ENCODE results near the gene CROCC2.

CROCC2 gene

GRCh38 chr2:240898108-240898730 lies 7.9 kb upstream of the CROCC2 start:
- DNase-seq (ENCODE audit: extremely low read depth, low read depth), result no peak
- TF ChIP-seq, protein P1, sequence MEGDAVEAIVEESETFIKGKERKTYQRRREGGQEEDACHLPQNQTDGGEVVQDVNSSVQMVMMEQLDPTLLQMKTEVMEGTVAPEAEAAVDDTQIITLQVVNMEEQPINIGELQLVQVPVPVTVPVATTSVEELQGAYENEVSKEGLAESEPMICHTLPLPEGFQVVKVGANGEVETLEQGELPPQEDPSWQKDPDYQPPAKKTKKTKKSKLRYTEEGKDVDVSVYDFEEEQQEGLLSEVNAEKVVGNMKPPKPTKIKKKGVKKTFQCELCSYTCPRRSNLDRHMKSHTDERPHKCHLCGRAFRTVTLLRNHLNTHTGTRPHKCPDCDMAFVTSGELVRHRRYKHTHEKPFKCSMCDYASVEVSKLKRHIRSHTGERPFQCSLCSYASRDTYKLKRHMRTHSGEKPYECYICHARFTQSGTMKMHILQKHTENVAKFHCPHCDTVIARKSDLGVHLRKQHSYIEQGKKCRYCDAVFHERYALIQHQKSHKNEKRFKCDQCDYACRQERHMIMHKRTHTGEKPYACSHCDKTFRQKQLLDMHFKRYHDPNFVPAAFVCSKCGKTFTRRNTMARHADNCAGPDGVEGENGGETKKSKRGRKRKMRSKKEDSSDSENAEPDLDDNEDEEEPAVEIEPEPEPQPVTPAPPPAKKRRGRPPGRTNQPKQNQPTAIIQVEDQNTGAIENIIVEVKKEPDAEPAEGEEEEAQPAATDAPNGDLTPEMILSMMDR (IDR thresholded peaks at IDR 0.05; ENCODE audit: low read depth, low read length, missing control alignments), result no peak

GRCh38 chr2:240898731-240899467 lies 7.2 kb upstream of the CROCC2 start:
- DNase-seq (ENCODE audit: extremely low read depth, low read depth), result no peak
- TF ChIP-seq, protein P1 (IDR thresholded peaks at IDR 0.05; ENCODE audit: low read depth, low read length, missing control alignments), result no peak
- no peak overlapping the region for H3K4me3 ChIP-seq (replicated peaks; ENCODE audit: low read depth, low read length)

More at GRCh38 chr2:240898108-240898730, 7.9 kb upstream of the CROCC2 start:
- no peak overlapping the region for H3K4me3 ChIP-seq (replicated peaks; ENCODE audit: low read depth, low read length)

GRCh38 chr2:240899468-240899865 lies 6.7 kb upstream of the CROCC2 start:
- TF ChIP-seq, protein P1 (IDR thresholded peaks at IDR 0.05; ENCODE audit: low read depth, low read length, missing control alignments), result no peak
- DNase-seq (ENCODE audit: extremely low read depth, low read depth), result no peak
- H3K4me3 ChIP-seq (replicated peaks; ENCODE audit: low read depth, low read length), result no peak overlapping the region

GRCh38 chr2:240900141-240900860 lies 5.8 kb upstream of the CROCC2 start:
- TF ChIP-seq, protein P1 (IDR thresholded peaks at IDR 0.05; ENCODE audit: low read depth, low read length, missing control alignments), result no peak
- no peak overlapping the region for H3K4me3 ChIP-seq (replicated peaks; ENCODE audit: low read depth, low read length)
- DNase-seq (ENCODE audit: extremely low read depth, low read depth), result no peak

DNA sequence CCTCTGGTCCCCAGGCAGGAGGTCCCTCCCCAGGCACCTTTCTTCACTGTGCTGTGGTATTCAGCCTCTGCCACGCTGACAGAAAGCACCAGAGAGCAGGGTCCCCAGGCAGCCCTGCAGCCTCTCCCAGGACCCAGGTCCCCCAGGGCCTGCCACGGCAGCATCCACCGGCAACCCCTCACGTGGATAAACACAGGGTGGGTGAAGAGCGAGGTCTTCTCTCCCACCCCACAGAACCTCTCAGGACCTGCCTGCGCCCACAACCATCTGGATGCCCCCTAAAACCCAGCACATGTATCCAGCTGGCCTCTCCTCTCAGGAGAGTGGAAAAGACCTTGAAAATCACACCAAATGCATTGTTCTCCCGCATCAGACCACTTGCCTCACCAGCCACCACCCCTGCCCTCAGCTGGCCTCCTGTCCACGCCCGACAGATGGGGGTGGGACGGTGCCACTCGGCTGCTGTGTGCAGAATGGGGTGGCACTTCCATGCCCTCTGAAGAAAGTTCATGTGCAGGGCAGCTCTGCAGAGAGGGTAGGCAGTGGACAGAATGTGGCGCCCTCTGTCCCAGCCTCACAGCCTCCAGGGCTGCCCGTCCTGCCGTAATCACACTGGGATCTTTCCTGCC lies 4.0 kb upstream of the CROCC2 start:
- no peak overlapping the region for H3K4me3 ChIP-seq (replicated peaks; ENCODE audit: low read depth, low read length)
- TF ChIP-seq, protein P1 (IDR thresholded peaks at IDR 0.05; ENCODE audit: low read depth, low read length, missing control alignments), result no peak
- no peak for DNase-seq (ENCODE audit: extremely low read depth, low read depth)

DNA sequence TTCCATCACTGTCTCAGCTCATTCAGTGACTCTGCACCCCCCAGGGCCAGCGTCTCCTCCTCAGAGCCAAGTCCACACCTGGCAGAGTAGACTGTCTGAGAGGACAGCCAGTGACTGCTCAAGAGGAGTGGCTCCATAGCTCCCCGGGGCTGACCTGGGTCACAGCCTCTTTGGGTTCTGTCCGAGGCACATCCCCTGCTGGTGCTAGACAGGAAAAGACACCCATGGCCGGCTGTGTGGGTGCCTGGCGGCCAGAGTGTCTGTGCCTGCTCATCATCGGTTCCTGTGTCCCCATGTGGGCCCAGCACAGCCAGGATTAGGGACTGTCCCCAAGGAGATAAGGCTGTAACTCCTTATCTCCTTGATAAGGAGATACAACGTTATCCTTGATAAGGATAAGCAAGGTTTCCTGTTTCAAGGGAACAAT lies 3.5 kb upstream of the CROCC2 start:
- no peak for DNase-seq (ENCODE audit: extremely low read depth, low read depth)
- no peak overlapping the region for H3K4me3 ChIP-seq (replicated peaks; ENCODE audit: low read depth, low read length)
- TF ChIP-seq, protein P1 (IDR thresholded peaks at IDR 0.05; ENCODE audit: low read depth, low read length, missing control alignments), result no peak
